ENCODE data around the gene PDHX.

DNA sequence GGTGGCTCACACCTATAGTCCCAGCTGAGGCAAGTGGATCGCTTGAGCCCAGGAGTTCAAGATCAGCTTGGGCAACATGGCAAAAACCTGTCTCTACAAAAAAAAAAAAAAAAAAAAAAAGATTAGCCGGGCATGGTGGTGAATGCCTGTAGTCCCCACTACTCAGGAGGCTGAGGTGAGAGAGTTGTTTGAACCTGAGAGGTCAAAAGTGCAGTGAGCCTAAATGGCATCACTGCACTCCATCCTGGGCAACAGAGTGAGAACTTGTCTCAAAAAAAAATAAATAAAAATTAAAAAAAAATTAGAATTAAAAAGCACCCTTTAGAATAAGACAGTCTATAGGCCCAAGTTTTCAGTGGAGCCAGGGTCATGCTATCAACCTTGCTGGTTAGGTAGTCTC is 95.5 kb downstream of the PDHX start:
- TF ChIP-seq, protein P1, sequence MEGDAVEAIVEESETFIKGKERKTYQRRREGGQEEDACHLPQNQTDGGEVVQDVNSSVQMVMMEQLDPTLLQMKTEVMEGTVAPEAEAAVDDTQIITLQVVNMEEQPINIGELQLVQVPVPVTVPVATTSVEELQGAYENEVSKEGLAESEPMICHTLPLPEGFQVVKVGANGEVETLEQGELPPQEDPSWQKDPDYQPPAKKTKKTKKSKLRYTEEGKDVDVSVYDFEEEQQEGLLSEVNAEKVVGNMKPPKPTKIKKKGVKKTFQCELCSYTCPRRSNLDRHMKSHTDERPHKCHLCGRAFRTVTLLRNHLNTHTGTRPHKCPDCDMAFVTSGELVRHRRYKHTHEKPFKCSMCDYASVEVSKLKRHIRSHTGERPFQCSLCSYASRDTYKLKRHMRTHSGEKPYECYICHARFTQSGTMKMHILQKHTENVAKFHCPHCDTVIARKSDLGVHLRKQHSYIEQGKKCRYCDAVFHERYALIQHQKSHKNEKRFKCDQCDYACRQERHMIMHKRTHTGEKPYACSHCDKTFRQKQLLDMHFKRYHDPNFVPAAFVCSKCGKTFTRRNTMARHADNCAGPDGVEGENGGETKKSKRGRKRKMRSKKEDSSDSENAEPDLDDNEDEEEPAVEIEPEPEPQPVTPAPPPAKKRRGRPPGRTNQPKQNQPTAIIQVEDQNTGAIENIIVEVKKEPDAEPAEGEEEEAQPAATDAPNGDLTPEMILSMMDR (IDR thresholded peaks at IDR 0.05; ENCODE audit: insufficient read depth, low read depth, low read length), result no peak
- no peak for TF ChIP-seq EZH2 (IDR thresholded peaks at IDR 0.05; ENCODE audit: insufficient read depth, low read length)
